ENCODE measurements around the gene RBM27. TPM values are rescaled to one million over a fixed set of nuclear protein-coding genes. Genes with fewer than 3 reads are reported as not detected.

The RBM27 gene, protein sequence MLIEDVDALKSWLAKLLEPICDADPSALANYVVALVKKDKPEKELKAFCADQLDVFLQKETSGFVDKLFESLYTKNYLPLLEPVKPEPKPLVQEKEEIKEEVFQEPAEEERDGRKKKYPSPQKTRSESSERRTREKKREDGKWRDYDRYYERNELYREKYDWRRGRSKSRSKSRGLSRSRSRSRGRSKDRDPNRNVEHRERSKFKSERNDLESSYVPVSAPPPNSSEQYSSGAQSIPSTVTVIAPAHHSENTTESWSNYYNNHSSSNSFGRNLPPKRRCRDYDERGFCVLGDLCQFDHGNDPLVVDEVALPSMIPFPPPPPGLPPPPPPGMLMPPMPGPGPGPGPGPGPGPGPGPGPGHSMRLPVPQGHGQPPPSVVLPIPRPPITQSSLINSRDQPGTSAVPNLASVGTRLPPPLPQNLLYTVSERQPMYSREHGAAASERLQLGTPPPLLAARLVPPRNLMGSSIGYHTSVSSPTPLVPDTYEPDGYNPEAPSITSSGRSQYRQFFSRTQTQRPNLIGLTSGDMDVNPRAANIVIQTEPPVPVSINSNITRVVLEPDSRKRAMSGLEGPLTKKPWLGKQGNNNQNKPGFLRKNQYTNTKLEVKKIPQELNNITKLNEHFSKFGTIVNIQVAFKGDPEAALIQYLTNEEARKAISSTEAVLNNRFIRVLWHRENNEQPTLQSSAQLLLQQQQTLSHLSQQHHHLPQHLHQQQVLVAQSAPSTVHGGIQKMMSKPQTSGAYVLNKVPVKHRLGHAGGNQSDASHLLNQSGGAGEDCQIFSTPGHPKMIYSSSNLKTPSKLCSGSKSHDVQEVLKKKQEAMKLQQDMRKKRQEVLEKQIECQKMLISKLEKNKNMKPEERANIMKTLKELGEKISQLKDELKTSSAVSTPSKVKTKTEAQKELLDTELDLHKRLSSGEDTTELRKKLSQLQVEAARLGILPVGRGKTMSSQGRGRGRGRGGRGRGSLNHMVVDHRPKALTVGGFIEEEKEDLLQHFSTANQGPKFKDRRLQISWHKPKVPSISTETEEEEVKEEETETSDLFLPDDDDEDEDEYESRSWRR
- 11.1 to 16.7 TPM (median 12.4 TPM) in 5 replicates for total RNA-seq (2022; extraction: Qiagen RNA extraction)

DNA sequence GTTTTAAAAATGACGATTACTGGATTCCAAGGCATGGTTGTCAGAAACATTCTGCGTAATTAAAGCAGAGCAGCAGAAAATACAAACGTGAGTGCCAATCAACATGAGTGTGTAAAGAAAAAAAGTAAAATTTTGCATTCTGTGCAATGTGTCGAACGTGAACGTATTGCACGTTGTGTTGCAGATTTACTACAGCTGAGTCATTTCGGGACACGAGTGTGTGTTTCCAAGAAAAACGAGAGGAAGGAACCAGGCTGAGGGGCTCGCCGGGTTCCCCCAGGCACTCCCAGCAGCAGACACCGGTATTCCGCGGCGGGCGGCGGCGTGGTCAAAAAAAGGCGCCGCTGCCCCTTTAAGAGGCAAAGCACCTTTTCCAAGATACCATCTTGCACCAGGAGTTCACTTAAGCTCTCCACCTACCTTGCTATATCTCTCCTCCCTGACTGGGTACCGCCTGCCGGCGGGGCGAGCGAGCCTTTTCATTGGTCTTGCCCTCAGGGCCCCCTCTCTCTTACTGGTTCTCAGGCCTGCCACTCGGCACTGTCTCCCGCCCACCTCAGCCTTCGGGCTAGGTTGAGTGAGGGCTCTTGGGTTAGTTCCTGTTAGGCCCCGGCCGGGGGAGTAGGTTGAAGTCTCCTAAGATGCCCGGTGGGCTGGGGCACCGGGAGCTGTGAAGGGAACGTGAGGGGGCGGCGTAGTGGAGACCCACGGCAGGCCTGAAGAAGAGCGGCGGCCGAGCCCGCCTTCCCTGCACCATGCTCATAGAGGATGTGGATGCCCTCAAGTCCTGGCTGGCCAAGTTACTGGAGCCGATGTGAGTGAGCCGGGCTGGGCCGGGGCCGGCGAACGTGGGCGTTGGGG, at the start of gene RBM27:
Gene RBM27, plus strand, starts transcription at position 595 of the 861 bp plus-strand sequence. Its CDS starts 161 bp downstream, at position 756.

Other genes starting within 250 kb of the RBM27 start
- 0.21 to 0.38 TPM (median 0.27 TPM) in 3 of 5 replicates, not detected in the others for gene PLAC8L1, start 98.0 kb upstream of the RBM27 start, total RNA-seq (2022; extraction: Qiagen RNA extraction)
- gene LARS1, start 21.0 kb upstream of the RBM27 start, total RNA-seq (2022; extraction: Qiagen RNA extraction) = 57.3 to 68.7 TPM (median 62.8 TPM) in 5 replicates
- gene POU4F3, start 135.2 kb downstream of the RBM27 start, total RNA-seq (2022; extraction: Qiagen RNA extraction) = 0.05 to 0.20 TPM (median 0.13 TPM) in 5 replicates
- gene TCERG1, start 243.7 kb downstream of the RBM27 start, total RNA-seq (2022; extraction: Qiagen RNA extraction) = 41.9 to 55.6 TPM (median 50.2 TPM) in 5 replicates

Measured in A549 treated with dexamethasone at 1 μM for 4 hours (cell line).